ENCODE measurements around the gene ZNF791.
"Not testable (repeated sequence)": the region's sequence is repeated elsewhere in the genome, so short reads cannot be mapped to it uniquely, and the experiment has no call there.

ZNF791 gene

DNA sequence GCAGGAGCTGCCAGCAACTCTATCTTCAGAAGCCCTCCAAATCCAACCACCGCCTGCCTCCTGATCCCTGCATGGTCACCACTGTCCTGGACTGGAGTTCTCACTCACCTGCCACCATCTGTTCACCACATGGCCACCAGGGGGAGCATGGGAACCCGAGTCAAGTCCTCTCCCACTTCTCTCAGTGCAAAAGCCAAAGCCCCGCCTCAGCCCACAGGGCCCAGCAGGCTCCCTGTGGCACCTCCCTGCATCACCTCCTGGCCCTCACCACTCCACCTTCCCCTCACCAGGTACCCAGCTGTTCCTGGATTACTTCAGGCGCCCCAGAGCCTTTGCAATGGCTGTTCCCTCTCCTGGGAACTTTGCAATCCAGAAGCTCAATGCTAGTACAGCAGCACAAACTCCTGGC lies 65.7 kb downstream of the ZNF791 start:
- H3K27ac ChIP-seq: no peak overlapping the region
- TF ChIP-seq, protein P1, sequence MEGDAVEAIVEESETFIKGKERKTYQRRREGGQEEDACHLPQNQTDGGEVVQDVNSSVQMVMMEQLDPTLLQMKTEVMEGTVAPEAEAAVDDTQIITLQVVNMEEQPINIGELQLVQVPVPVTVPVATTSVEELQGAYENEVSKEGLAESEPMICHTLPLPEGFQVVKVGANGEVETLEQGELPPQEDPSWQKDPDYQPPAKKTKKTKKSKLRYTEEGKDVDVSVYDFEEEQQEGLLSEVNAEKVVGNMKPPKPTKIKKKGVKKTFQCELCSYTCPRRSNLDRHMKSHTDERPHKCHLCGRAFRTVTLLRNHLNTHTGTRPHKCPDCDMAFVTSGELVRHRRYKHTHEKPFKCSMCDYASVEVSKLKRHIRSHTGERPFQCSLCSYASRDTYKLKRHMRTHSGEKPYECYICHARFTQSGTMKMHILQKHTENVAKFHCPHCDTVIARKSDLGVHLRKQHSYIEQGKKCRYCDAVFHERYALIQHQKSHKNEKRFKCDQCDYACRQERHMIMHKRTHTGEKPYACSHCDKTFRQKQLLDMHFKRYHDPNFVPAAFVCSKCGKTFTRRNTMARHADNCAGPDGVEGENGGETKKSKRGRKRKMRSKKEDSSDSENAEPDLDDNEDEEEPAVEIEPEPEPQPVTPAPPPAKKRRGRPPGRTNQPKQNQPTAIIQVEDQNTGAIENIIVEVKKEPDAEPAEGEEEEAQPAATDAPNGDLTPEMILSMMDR (conservative IDR thresholded peaks at IDR 0.05): peak; percentile 90

DNA sequence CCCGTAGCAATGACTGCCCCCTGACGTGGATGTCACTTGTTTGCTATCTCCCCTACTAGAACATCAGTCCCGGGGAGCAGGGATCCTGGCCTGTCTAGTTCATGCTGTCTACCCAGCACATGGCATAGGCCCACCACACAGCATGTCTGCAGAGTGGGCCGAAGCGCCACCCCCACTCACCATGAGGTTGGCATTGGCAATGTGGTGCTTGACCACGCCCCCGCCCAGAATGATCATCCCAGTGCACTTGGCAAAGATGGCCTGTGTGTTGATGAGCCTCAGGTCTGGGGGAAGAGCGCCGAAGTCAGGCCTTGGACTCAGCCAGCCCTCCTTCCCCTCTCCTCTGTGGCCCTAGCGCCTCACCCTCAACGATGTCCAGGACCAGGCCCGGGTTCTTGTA lies 66.2 kb downstream of the ZNF791 start:
- TF ChIP-seq, protein P1 (conservative IDR thresholded peaks at IDR 0.05): no peak
- H3K27ac ChIP-seq: no peak overlapping the region

- not testable (repeated sequence) for H3K27ac ChIP-seq
Measured at GRCh38 chr19:12678039-12678438, 67.3 kb downstream of the ZNF791 start.

DNA sequence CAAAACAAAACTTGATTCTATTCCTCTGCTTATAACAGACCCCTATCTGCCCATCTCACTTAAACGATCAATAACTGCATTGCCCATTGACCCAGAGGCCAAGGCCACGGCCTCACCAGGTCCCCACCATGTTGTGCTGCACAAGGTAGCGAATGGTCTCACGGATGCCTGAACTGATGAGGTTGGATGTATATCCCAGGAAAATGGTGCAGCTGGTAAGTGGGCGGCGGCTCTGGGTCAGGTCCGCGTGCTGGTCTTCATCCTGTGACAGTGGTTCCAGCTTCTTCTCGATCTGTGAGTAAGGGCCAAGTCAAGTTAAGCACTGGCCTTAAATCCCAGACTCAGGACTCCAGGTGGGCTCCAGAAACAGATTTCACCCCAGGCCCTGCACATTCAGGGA lies 69.3 kb downstream of the ZNF791 start:
- peak overlapping the region; percentile 100 for H3K27ac ChIP-seq
- TF ChIP-seq, protein P1 (conservative IDR thresholded peaks at IDR 0.05): no peak

DNA sequence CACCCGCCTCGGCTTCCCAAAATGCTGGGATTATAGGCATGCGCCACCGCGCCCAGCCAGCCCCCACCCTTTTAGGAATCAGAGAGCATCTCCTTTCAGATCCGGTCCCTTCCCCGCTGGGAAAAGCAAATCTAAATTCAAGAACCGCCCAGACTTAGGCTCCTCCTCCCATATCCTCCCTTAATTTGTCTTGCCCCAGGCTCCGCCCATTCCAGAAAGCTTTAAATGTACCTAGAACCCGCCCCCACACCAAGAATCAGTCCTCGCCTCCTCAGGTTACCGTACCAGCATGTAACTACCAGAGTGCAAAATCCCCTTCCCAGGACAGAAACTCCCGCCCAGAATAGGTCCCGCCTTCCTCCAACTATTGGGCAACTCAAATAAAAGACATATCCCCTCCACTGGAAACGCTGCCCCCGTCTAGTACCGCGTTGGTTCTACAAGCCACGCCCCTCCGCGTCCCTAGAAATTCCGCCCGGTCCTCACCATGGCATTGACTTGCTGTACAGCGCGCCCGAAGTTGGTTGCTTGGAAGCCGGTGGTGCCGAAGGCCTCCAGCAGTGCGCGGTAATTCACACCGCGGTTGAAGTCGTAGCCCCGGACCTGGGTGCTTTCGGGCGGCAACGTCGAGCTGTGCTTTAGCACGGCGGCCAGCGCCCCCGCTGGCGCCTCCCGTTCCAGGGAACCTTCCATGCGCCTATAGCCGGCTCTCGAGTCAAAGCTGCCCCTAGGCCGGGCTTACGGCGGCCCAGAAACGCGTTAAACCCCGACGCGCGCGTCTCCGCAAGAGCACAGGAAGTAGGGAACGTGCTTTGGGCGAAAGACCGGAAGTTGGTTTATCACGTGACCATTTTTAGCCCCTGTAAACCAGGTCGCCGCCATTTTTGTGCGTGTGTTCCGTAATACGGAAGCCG lies 70.6 kb downstream of the ZNF791 start, which contains the start of gene DHPS:
Gene DHPS (minus strand): TSS at position 807 of the 914 bp plus-strand sequence. CDS start 114 bp downstream, at position 693.
- TF ChIP-seq, protein P1 (conservative IDR thresholded peaks at IDR 0.05): no peak
- H3K27ac ChIP-seq: peak within 1 kb of the TSS; percentile 100

All from VCaP (cell line).